Thoracic aorta (tissue), 2 donors: ENCODE results near the gene SEPHS1. TPM values are rescaled to one million over a fixed set of nuclear protein-coding genes. Genes with fewer than 3 reads are reported as not detected.

Experiments used
- ATAC-seq: fragments of 150-250 bp; one replicate; pipeline ENCODE4 v1.8.0; 2017; ENCODE audit warnings: low read depth; ENCODE audit not compliant: insufficient number of reproducible peaks, low FRiP score
- DNase-seq: peaks from one replicate; pipeline ENCODE4 v3.0.0-alpha.2; 2020; ENCODE audit warnings: low spot score
- H3K27ac ChIP-seq, 2 donors: fragments of 200-600 bp; sonication (generic); 1 replicate in 1 of 2; 2 replicates in 1 of 2; pipeline ENCODE4 v1.5.1; 2016; ENCODE audit warnings: mild to moderate bottlenecking in 2 of 2, moderate library complexity in 2 of 2
- H3K27me3 ChIP-seq: fragments of 200-600 bp; sonication (generic); replicated peaks from 2 replicates; pipeline ENCODE4 v1.6.0; 2016; ENCODE audit warnings: mild to moderate bottlenecking; ENCODE audit not compliant: insufficient read depth
- H3K36me3 ChIP-seq: fragments of 200-600 bp; sonication (generic); one replicate; pipeline ENCODE4 v1.5.1; 2016
- H3K4me1 ChIP-seq, 2 donors: fragments of 200-600 bp; sonication (generic); 1 replicate in 1 of 2; 2 replicates in 1 of 2; pipeline versions ENCODE4 v1.5.1 to v1.6.0; 2016; ENCODE audit warnings: low read depth in 2 of 2, mild to moderate bottlenecking in 1 of 2; ENCODE audit not compliant: control insufficient read depth in 1 of 2
- H3K4me3 ChIP-seq: fragments of 200-600 bp; sonication (generic); 2 replicates; pipeline ENCODE4 v1.5.1; 2016; ENCODE audit warnings: mild to moderate bottlenecking
- H3K9me3 ChIP-seq: fragments of 200-600 bp; sonication (generic); 2 replicates; pipeline ENCODE4 v1.5.1; 2016
- CTCF ChIP-seq: fragments of 200-600 bp; sonication (generic); IDR thresholded peaks from one replicate; pipeline ENCODE4 v1.5.1; 2019; ENCODE audit warnings: antibody characterized with exemption
- total RNA-seq, 2 donors: library from RNA; depleted of rRNA; stranded (reverse); fragments of >200 nt; gene quantifications; one replicate each; pipeline versions ENCODE4 v1.1.0 to v1.2.3, GENCODE V29; 2016

The SEPHS1 gene
- total RNA-seq, 2 donors from 2014 or later: 24.8 to 68.6 TPM

GRCh38 chr10:13392701-13393100, 44.6 kb upstream of the SEPHS1 start:
- DNase-seq (no peak), ATAC-seq (no peak)
- no peaks in the 10 kb centered on the region for H3K27me3 ChIP-seq
- peaks cover 0 to 3% of the 10 kb centered on the region in 2 donors for H3K4me1 ChIP-seq
- no peak for TF ChIP-seq CTCF
- H3K27ac ChIP-seq: no peak overlapping the region
- H3K4me3 ChIP-seq: no peak overlapping the region
- no peaks in the 10 kb centered on the region for H3K9me3 ChIP-seq
- no peaks in the 10 kb centered on the region for H3K36me3 ChIP-seq

- H3K4me1 ChIP-seq: peaks cover 0 to 3% of the 10 kb centered on the region in 2 donors
- H3K4me3 ChIP-seq: no peak overlapping the region
- H3K36me3 ChIP-seq: no peaks in the 10 kb centered on the region
- no peak for TF ChIP-seq CTCF
- no peak for ATAC-seq
- H3K27me3 ChIP-seq: no peaks in the 10 kb centered on the region
- H3K9me3 ChIP-seq: no peaks in the 10 kb centered on the region
- DNase-seq: no peak
- no peak overlapping the region for H3K27ac ChIP-seq
Observed at GRCh38 chr10:13390604-13391522, 42.8 kb upstream of the SEPHS1 start.

- TF ChIP-seq CTCF: no peak
- Histone ChIP-seq H3K4me3 (no peak overlapping the region), H3K36me3 (no peaks in the 10 kb centered on the region), H3K9me3 (no peaks in the 10 kb centered on the region), H3K4me1 (peaks cover 0 to 3% of the 10 kb centered on the region in 2 donors), H3K27ac (no peak overlapping the region), H3K27me3 (no peaks in the 10 kb centered on the region)
- ATAC-seq: no peak
- DNase-seq: no peak
Observed at GRCh38 chr10:13388478-13389230, 40.6 kb upstream of the SEPHS1 start.

GRCh38 chr10:13386021-13386420, 37.9 kb upstream of the SEPHS1 start:
- Histone ChIP-seq H3K4me3 (no peak overlapping the region), H3K4me1 (peaks cover 0 to 13% of the 10 kb centered on the region in 2 donors), H3K27ac (no peak overlapping the region), H3K27me3 (no peaks in the 10 kb centered on the region), H3K9me3 (no peaks in the 10 kb centered on the region), H3K36me3 (no peaks in the 10 kb centered on the region)
- TF ChIP-seq CTCF: no peak
- ATAC-seq: no peak
- DNase-seq: no peak

GRCh38 chr10:13383399-13383761, 35.3 kb upstream of the SEPHS1 start:
- TF ChIP-seq CTCF: no peak
- Histone ChIP-seq H3K27ac (no peak overlapping the region), H3K4me3 (peak overlapping the region; percentile 27), H3K36me3 (no peaks in the 10 kb centered on the region), H3K27me3 (no peaks in the 10 kb centered on the region), H3K9me3 (no peaks in the 10 kb centered on the region), H3K4me1 (peaks cover 0 to 10% of the 10 kb centered on the region in 2 donors)
- DNase-seq (no peak), ATAC-seq (no peak)
